Astrocyte (in vitro differentiated cells and primary cell): ENCODE measurements around the gene DUSP16.

Source experiments
- EZH2 ChIP-seq: IDR thresholded peaks from 2 replicates; pipeline ENCODE4 v1.6.1; 2012; ENCODE audit warnings: mild to moderate bottlenecking, low read length, inconsistent platforms; ENCODE audit not compliant: insufficient read depth
- TF ChIP-seq, protein P1 (sequence below): IDR thresholded peaks from 2 replicates; pipeline ENCODE4 v1.5.1; 2011; ENCODE audit warnings: low read depth, mild to moderate bottlenecking, inconsistent platforms, low read length, moderate library complexity; ENCODE audit not compliant: insufficient read depth

DNA sequence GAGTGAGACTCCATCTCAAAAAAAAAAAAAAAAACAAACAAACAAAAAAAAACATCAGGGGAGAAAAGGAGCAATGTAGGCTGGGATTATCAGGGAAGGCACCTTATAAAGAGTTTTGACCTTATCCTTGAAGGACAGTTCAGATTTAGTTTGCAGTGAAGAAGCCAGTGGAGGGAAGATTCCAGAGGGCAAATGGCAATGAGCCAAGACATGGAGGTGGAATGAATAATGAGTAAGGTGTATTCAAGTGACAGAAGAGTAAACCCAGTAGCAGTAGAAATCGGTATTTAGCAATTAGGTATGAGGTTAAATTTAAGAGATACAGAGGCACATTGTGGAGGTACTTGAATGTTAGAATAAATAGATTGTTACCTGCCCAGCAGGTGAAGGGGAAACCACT, 2.2 kb upstream of the DUSP16 start:
- TF ChIP-seq, protein P1, sequence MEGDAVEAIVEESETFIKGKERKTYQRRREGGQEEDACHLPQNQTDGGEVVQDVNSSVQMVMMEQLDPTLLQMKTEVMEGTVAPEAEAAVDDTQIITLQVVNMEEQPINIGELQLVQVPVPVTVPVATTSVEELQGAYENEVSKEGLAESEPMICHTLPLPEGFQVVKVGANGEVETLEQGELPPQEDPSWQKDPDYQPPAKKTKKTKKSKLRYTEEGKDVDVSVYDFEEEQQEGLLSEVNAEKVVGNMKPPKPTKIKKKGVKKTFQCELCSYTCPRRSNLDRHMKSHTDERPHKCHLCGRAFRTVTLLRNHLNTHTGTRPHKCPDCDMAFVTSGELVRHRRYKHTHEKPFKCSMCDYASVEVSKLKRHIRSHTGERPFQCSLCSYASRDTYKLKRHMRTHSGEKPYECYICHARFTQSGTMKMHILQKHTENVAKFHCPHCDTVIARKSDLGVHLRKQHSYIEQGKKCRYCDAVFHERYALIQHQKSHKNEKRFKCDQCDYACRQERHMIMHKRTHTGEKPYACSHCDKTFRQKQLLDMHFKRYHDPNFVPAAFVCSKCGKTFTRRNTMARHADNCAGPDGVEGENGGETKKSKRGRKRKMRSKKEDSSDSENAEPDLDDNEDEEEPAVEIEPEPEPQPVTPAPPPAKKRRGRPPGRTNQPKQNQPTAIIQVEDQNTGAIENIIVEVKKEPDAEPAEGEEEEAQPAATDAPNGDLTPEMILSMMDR, result no peak
- no peak for TF ChIP-seq EZH2
